ENCODE measurements around the gene IGDCC3. TPM values are rescaled to one million over a fixed set of nuclear protein-coding genes. Genes with fewer than 3 reads are reported as not detected.

Gene IGDCC3
- total and polyA plus RNA-seq, 2 of the 8 experiments (the other 6 are each of a cell fraction or from before 2014, with no cell fraction given): 26.8 to 45.7 TPM

GRCh38 chr15:65377976-65378366 is at the start of gene IGDCC3 (continued):
- TF ChIP-seq BRCA1 (IDR thresholded peaks at IDR 0.05; ENCODE audit: low read depth, low read length): no peak
- TF ChIP-seq TEAD4 (IDR thresholded peaks at IDR 0.05; ENCODE audit: low read depth, low read length): no peak
- no peak for TF ChIP-seq TCF12 (IDR thresholded peaks at IDR 0.05; ENCODE audit: low read depth, low read length)
- no peak for TF ChIP-seq GTF2F1 (IDR thresholded peaks at IDR 0.05; ENCODE audit: borderline replicate concordance, low read depth, low read length)
- no peak for TF ChIP-seq CBX8 (IDR thresholded peaks at IDR 0.05; ENCODE audit: borderline replicate concordance, low read depth, low read length)
- no peak for TF ChIP-seq POLR2A (IDR thresholded peaks at IDR 0.05; ENCODE audit: control extremely low read depth in 1 of 2, low read depth in 2 of 2, low read length in 2 of 2)
- no peak for TF ChIP-seq TBP (IDR thresholded peaks at IDR 0.05; ENCODE audit: low read depth, low read length)
- TF ChIP-seq MAFK (IDR thresholded peaks at IDR 0.05; ENCODE audit: low read depth, low read length): no peak
- TF ChIP-seq POU5F1 (IDR thresholded peaks at IDR 0.05; ENCODE audit: low read depth, low read length): no peak
- no peak for TF ChIP-seq RXRA (IDR thresholded peaks at IDR 0.05; ENCODE audit: insufficient read depth, low read depth, low read length)

Measured in H1 (cell line).